ENCODE results near the gene KIF18A. TPM values are rescaled to one million over a fixed set of nuclear protein-coding genes. Genes with fewer than 3 reads are reported as not detected.

Gene KIF18A
- total and polyA plus RNA-seq, 9 of the 15 experiments (the other 6 are each of a cell fraction or from before 2014, with no cell fraction given), result 15.1 to 36.1 (median 24.3) TPM

- no peak for TF ChIP-seq HNRNPL (IDR thresholded peaks at IDR 0.05; ENCODE audit: low read depth, low read length)
- TF ChIP-seq TGIF2 (CRISPR knock-in tag; IDR thresholded peaks at IDR 0.05), result no peak
- TF ChIP-seq TFAM (CRISPR knock-in tag; conservative IDR thresholded peaks at IDR 0.05), result no peak
- no peak for TF ChIP-seq ZBTB17 (CRISPR knock-in tag; IDR thresholded peaks at IDR 0.05)
- no peak for TF ChIP-seq ZKSCAN3 (CRISPR knock-in tag; IDR thresholded peaks at IDR 0.05)
- TF ChIP-seq DNMT1 (IDR thresholded peaks at IDR 0.05), result no peak
- no peak for TF ChIP-seq KLF1 (tag; IDR thresholded peaks at IDR 0.05)
- TF ChIP-seq ZNF224 (CRISPR knock-in tag; IDR thresholded peaks at IDR 0.05), result no peak
- TF ChIP-seq CREB3 (tag; conservative IDR thresholded peaks at IDR 0.05; ENCODE audit: low read depth), result no peak
- TF ChIP-seq ADNP (tag; IDR thresholded peaks at IDR 0.05), result no peak
- no peak for TF ChIP-seq HNRNPUL1 (IDR thresholded peaks at IDR 0.05; ENCODE audit: low read length)
- no peak for TF ChIP-seq NBN (IDR thresholded peaks at IDR 0.05; ENCODE audit: low read depth)
- TF ChIP-seq SOX6 (IDR thresholded peaks at IDR 0.05), result no peak
- TF ChIP-seq POLR3G (IDR thresholded peaks at IDR 0.05; ENCODE audit: extremely low read depth, insufficient read length, insufficient replicate concordance), result no peak
- TF ChIP-seq HDAC2 (IDR thresholded peaks at IDR 0.05), result peak; percentile 24; the same call in 1 of the 2 replicates
- TF ChIP-seq KDM5B (IDR thresholded peaks at IDR 0.05; ENCODE audit: insufficient replicate concordance, low read depth, low read length), result peak; percentile 89
- TF ChIP-seq ZNF507 (tag; conservative IDR thresholded peaks at IDR 0.05), result no peak
- no peak for TF ChIP-seq PHF21A (IDR thresholded peaks at IDR 0.05; ENCODE audit: borderline replicate concordance, low read depth)
- TF ChIP-seq FOXJ2 (tag; IDR thresholded peaks at IDR 0.05), result peak; percentile 96
- no peak for TF ChIP-seq STAT5A (IDR thresholded peaks at IDR 0.05; ENCODE audit: borderline replicate concordance, low read length)
- TF ChIP-seq ZFP36 (IDR thresholded peaks at IDR 0.05; ENCODE audit: low read depth, low read length, partially characterized antibody), result no peak
- no peak for TF ChIP-seq RBM34 (IDR thresholded peaks at IDR 0.05; ENCODE audit: borderline replicate concordance, insufficient read depth, low read length)
- no peak for TF ChIP-seq BRCA1 (IDR thresholded peaks at IDR 0.05)
- no peak for TF ChIP-seq BRCA1 (CRISPR knock-in tag; IDR thresholded peaks at IDR 0.05)
- peak; percentile 34 for TF ChIP-seq NFIC (IDR thresholded peaks at IDR 0.05)
- peak in 1 of 2 experiments; percentile 19; a peak in 1 of 4 replicates for TF ChIP-seq FOXK2 (conservative IDR thresholded peaks at IDR 0.05 in 1 of 2, IDR thresholded peaks at IDR 0.05 in 1 of 2; ENCODE audit: low read depth in 2 of 2)
- no peak for TF ChIP-seq CBX8 (IDR thresholded peaks at IDR 0.05; ENCODE audit: borderline replicate concordance, extremely low read depth, low read depth, low read length, poor library complexity, severe bottlenecking)
- 0 out of 2 replicates have a peak, but pooled peaks have one; percentile 72 for TF ChIP-seq XRCC5 (IDR thresholded peaks at IDR 0.05; ENCODE audit: low read depth, low read length)
- no peak for TF ChIP-seq LARP7 (IDR thresholded peaks at IDR 0.05)
- TF ChIP-seq SMARCA5 (IDR thresholded peaks at IDR 0.05), result no peak
These were observed at the start of gene KIF18A, which contains the start of gene METTL15 (continued) for GRCh38 chr11:28107750-28108618.

All from K562 (cell line).